Hippocampal formation (tissue), 2 donors: Measurements from ENCODE around the gene GAGE10.
"Not testable (repeated sequence)": the region's sequence is repeated elsewhere in the genome, so short reads cannot be mapped to it uniquely, and the experiment has no call there.

Source experiments
- DNase-seq, 2 donors: peaks; one replicate each; lab custom pipeline; 2025; lab: John Stamatoyannopoulos, UW

Gene GAGE10

GRCh38 chrX:49323735-49324134, 20.3 kb downstream of the GAGE10 start:
- not testable (repeated sequence) for DNase-seq

GRCh38 chrX:49330421-49330820, 27.0 kb downstream of the GAGE10 start:
- DNase-seq: not testable (repeated sequence)

- not testable (repeated sequence) for DNase-seq
Measured at GRCh38 chrX:49331282-49331681, 27.8 kb downstream of the GAGE10 start, which contains the start of gene GAGE13. GAGE13 (plus strand) TSS chrX:49331582; CDS start chrX:49332738, 1,156 bp downstream.

- not testable (repeated sequence) for DNase-seq
Measured at GRCh38 chrX:49331841-49332240, 28.4 kb downstream of the GAGE10 start.

GRCh38 chrX:49341449-49341848, 38.0 kb downstream of the GAGE10 start:
- not testable (repeated sequence) for DNase-seq

- DNase-seq: not testable (repeated sequence)
Measured at GRCh38 chrX:49344496-49345175, 41.2 kb downstream of the GAGE10 start.

- DNase-seq: not testable (repeated sequence)
Measured at GRCh38 chrX:49345402-49345801, 42.0 kb downstream of the GAGE10 start.

- DNase-seq: not testable (repeated sequence)
Measured at GRCh38 chrX:49346150-49346549, 42.7 kb downstream of the GAGE10 start.
